Caco-2 (cell line): Measurements from ENCODE around the gene SCNN1G. TPM values are rescaled to one million over a fixed set of nuclear protein-coding genes. Genes with fewer than 3 reads are reported as not detected.
A peak's percentile ranks its signal among the peaks of the same experiment; 100 is the strongest.

Experiments
- BruUV-seq: library from RNA; stranded (reverse); fragments of 400-500 nt; replicated peaks from 2 replicates; lab custom pipeline; 2021; lab: Mats Ljungman, UMichigan
- CTCF ChIA-PET: fragments of 300-600 bp; sonication (Branson Sonifier 250); formaldehyde crosslinking; loops from one replicate; lab custom pipeline; 2022; ENCODE audit warnings: antibody characterized with exemption; lab: Charles Lee
- POLR2A ChIA-PET: fragments of 300-600 bp; sonication (Branson Sonifier 250); formaldehyde crosslinking; loops from one replicate; lab custom pipeline; 2022; ENCODE audit warnings: antibody characterized with exemption; lab: Charles Lee
- DNase-seq, 2 experiments: peaks; one replicate each; pipeline versions ENCODE4 v3.0.0 to v3.0.0-alpha.2; 2020 to 2022
- H3K27me3 ChIP-seq: replicated peaks from 2 replicates; pipeline ENCODE4 v1.6.0; 2011; ENCODE audit warnings: low read length; ENCODE audit not compliant: control insufficient read depth, insufficient read depth
- H3K36me3 ChIP-seq: 2 replicates; pipeline ENCODE4 v1.5.1; 2011; ENCODE audit warnings: low read length; ENCODE audit not compliant: control insufficient read depth, insufficient read depth
- H3K4me1 ChIP-seq: fragments of 250-450 bp; sonication (Bioruptor Pico); 2 replicates; pipeline ENCODE4 v1.5.1; 2020; ENCODE audit warnings: mild to moderate bottlenecking
- H3K4me3 ChIP-seq: 2 replicates; pipeline ENCODE4 v1.5.1; 2011; ENCODE audit warnings: low read depth, mild to moderate bottlenecking, control low read depth, low read length
- H3K9me3 ChIP-seq: fragments of 250-450 bp; sonication (Bioruptor Pico); 2 replicates; pipeline ENCODE4 v1.5.1; 2020; ENCODE audit warnings: mild to moderate bottlenecking, moderate library complexity
- H3K27ac Mint-ChIP-seq: one replicate; pipeline ENCODE4 v1.8.0; 2022; ENCODE audit warnings: mixed read lengths; ENCODE audit not compliant: unreplicated experiment
- H3K27me3 Mint-ChIP-seq: one replicate; pipeline ENCODE4 v1.8.0; 2022; ENCODE audit warnings: mixed read lengths; ENCODE audit not compliant: insufficient read depth, unreplicated experiment
- H3K36me3 Mint-ChIP-seq: one replicate; pipeline ENCODE4 v1.8.0; 2022; ENCODE audit warnings: mild to moderate bottlenecking, mixed read lengths; ENCODE audit not compliant: insufficient read depth, unreplicated experiment
- H3K4me1 Mint-ChIP-seq: one replicate; pipeline ENCODE4 v1.8.0; 2022; ENCODE audit warnings: low read depth, mixed read lengths; ENCODE audit not compliant: unreplicated experiment
- H3K4me3 Mint-ChIP-seq: one replicate; pipeline ENCODE4 v1.8.0; 2022; ENCODE audit warnings: mild to moderate bottlenecking, moderate library complexity, mixed read lengths; ENCODE audit not compliant: unreplicated experiment
- H3K9me3 Mint-ChIP-seq: one replicate; pipeline ENCODE4 v1.8.0; 2022; ENCODE audit warnings: mixed read lengths; ENCODE audit not compliant: unreplicated experiment
- intact Hi-C: fragments of 100-400 bp; cut with micrococcal nuclease; formaldehyde crosslinking; loops from one replicate; pipeline ENCODE4 v1.10.0; 2022; ENCODE audit not compliant: unreplicated experiment
- total RNA-seq: library from RNA; stranded (reverse); gene quantifications from 2 replicates; pipeline ENCODE4 v1.2.3, GENCODE V29; 2022
- TF ChIP-seq, protein P1 (sequence below), 2 experiments: fragments of 200-600 bp in 1 of 2; IDR thresholded peaks; 1 replicate in 1 of 2; 2 replicates in 1 of 2; pipeline versions ENCODE4 v1.5.1 to v1.8.0; 2011 to 2022; ENCODE audit warnings: antibody characterized with exemption in 1 of 2, control low read depth in 1 of 2, inconsistent platforms in 1 of 2, low read depth in 1 of 2, low read length in 1 of 2, mild to moderate bottlenecking in 1 of 2, moderate library complexity in 1 of 2; ENCODE audit not compliant: insufficient read depth in 1 of 2, severe bottlenecking in 1 of 2, unreplicated experiment in 1 of 2

The SCNN1G gene
- total RNA-seq, 1 experiment from 2014 or later = not detected

DNA sequence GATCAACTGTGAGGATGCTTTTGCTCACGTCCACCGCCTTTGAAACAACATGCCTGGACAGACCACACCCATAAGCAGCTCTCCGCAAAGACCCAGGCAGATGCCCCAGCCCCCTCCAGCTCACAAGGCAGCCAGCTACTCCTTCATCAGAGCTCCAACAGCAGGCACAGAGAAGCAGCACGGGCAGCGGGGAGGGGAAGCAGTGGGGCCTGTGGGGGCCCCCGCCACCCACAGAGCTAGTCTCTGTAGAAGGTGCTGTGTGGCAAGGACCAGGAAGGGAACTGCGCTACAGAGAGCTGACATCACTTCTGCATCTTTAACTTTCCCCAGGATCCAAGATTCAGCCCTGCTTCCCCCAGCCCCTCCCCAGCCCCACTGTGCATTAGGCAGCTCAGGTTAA lies 10.0 kb upstream of the SCNN1G start:
- ChIA-PET CTCF (interaction anchor here (0.7 to 0.9 kb wide), 2 partner anchors 202 to 263 kb away, joined by 3 read pairs; no protein-coding TSS in a partner anchor), POLR2A (no interaction called here)
- Mint-ChIP-seq H3K4me1 (no peaks in the 10 kb centered on the region), H3K27ac (no peak overlapping the region), H3K36me3 (no peaks in the 10 kb centered on the region), H3K9me3 (no peaks in the 10 kb centered on the region), H3K4me3 (no peak overlapping the region), H3K27me3 (peaks cover 17% of the 10 kb centered on the region)
- BruUV-seq = no TSS peak
- Histone ChIP-seq H3K4me1 (no peaks in the 10 kb centered on the region), H3K9me3 (no peaks in the 10 kb centered on the region), H3K36me3 (no peaks in the 10 kb centered on the region), H3K27me3 (no peaks in the 10 kb centered on the region; the same call in 1 of the 2 replicates), H3K4me3 (no peak overlapping the region)
- DNase-seq = no peak
- TF ChIP-seq, protein P1, sequence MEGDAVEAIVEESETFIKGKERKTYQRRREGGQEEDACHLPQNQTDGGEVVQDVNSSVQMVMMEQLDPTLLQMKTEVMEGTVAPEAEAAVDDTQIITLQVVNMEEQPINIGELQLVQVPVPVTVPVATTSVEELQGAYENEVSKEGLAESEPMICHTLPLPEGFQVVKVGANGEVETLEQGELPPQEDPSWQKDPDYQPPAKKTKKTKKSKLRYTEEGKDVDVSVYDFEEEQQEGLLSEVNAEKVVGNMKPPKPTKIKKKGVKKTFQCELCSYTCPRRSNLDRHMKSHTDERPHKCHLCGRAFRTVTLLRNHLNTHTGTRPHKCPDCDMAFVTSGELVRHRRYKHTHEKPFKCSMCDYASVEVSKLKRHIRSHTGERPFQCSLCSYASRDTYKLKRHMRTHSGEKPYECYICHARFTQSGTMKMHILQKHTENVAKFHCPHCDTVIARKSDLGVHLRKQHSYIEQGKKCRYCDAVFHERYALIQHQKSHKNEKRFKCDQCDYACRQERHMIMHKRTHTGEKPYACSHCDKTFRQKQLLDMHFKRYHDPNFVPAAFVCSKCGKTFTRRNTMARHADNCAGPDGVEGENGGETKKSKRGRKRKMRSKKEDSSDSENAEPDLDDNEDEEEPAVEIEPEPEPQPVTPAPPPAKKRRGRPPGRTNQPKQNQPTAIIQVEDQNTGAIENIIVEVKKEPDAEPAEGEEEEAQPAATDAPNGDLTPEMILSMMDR (IDR thresholded peaks at IDR 0.05; ENCODE audit: insufficient read depth in 1 of 2, low read depth in 1 of 2, low read length in 1 of 2, severe bottlenecking in 1 of 2, unreplicated experiment in 1 of 2) = no peak
- intact Hi-C loops = no loop called here

- DNase-seq = no peak
- Histone ChIP-seq H3K4me1 (no peaks in the 10 kb centered on the region), H3K27me3 (no peaks in the 10 kb centered on the region; the same call in 1 of the 2 replicates), H3K36me3 (no peaks in the 10 kb centered on the region), H3K9me3 (no peaks in the 10 kb centered on the region), H3K4me3 (no peak overlapping the region)
- TF ChIP-seq, protein P1 (IDR thresholded peaks at IDR 0.05; ENCODE audit: insufficient read depth in 1 of 2, low read depth in 1 of 2, low read length in 1 of 2, severe bottlenecking in 1 of 2, unreplicated experiment in 1 of 2) = no peak
- Mint-ChIP-seq H3K9me3 (no peaks in the 10 kb centered on the region), H3K27me3 (peaks cover 17% of the 10 kb centered on the region), H3K27ac (no peak overlapping the region), H3K36me3 (no peaks in the 10 kb centered on the region), H3K4me3 (no peak overlapping the region), H3K4me1 (no peaks in the 10 kb centered on the region)
- CTCF ChIA-PET = interaction anchor here (0.7 to 0.9 kb wide), 2 partner anchors 201 to 263 kb away, joined by 3 read pairs; no protein-coding TSS in a partner anchor
- POLR2A ChIA-PET = no interaction called here
- BruUV-seq = no TSS peak
- intact Hi-C loops = no loop called here
Measured at GRCh38 chr16:23172994-23173393, 9.6 kb upstream of the SCNN1G start.

- H3K36me3 Mint-ChIP-seq = no peaks in the 10 kb centered on the region
- no peaks in the 10 kb centered on the region for H3K4me1 Mint-ChIP-seq
- Histone ChIP-seq H3K36me3 (no peaks in the 10 kb centered on the region), H3K4me1 (no peaks in the 10 kb centered on the region), H3K27me3 (no peaks in the 10 kb centered on the region; the same call in 1 of the 2 replicates), H3K9me3 (no peaks in the 10 kb centered on the region), H3K4me3 (no peak overlapping the region)
- TF ChIP-seq, protein P1 (IDR thresholded peaks at IDR 0.05; ENCODE audit: insufficient read depth in 1 of 2, low read depth in 1 of 2, low read length in 1 of 2, severe bottlenecking in 1 of 2, unreplicated experiment in 1 of 2) = no peak
- ChIA-PET CTCF (no interaction called here), POLR2A (no interaction called here)
- DNase-seq = peak in 1 of 2 experiments; percentile 16
- no TSS peak for BruUV-seq
- H3K27me3 Mint-ChIP-seq = peaks cover 20% of the 10 kb centered on the region
- intact Hi-C loops = no loop called here
- no peaks in the 10 kb centered on the region for H3K9me3 Mint-ChIP-seq
- H3K4me3 Mint-ChIP-seq = no peak overlapping the region
- H3K27ac Mint-ChIP-seq = no peak overlapping the region
Measured at GRCh38 chr16:23174622-23175021, 7.9 kb upstream of the SCNN1G start.
